ENCODE data around the gene CCDC6.

- no peak for TF ChIP-seq POLR2AphosphoS5 (IDR thresholded peaks at IDR 0.05)
- TF ChIP-seq CTCF (IDR thresholded peaks at IDR 0.05): no peak
Measured at GRCh38 chr10:59745163-59745650, 161.1 kb downstream of the CCDC6 start.

Measured in prostate gland (tissue), 2 donors.